Stimulated activated memory B cell treated with anti-CD40 and anti-IgM and Interleukin-4, amounts not matched to agents 10 μg/mL and 1 μg/mL and 100 μg/mL, for 72 hours (primary cell): Measurements from ENCODE around the gene OR6C75.
"Not testable (repeated sequence)": the region's sequence is repeated elsewhere in the genome, so short reads cannot be mapped to it uniquely, and the experiment has no call there.

Source experiments
- ATAC-seq: fragments of 150-1000 bp; cut with Tn5 transposase; 2 replicates; pipeline ENCODE4 v1.10.0; 2021
- H3K27ac Mint-ChIP-seq: one replicate; pipeline ENCODE4 v1.8.0; 2022; ENCODE audit warnings: mild to moderate bottlenecking, mixed read lengths
- H3K27me3 Mint-ChIP-seq: one replicate; pipeline ENCODE4 v1.8.0; 2022; ENCODE audit warnings: mixed read lengths
- H3K36me3 Mint-ChIP-seq: one replicate; pipeline ENCODE4 v1.8.0; 2022; ENCODE audit warnings: mixed read lengths
- H3K4me1 Mint-ChIP-seq: one replicate; pipeline ENCODE4 v1.8.0; 2022; ENCODE audit warnings: mixed read lengths
- H3K4me3 Mint-ChIP-seq: one replicate; pipeline ENCODE4 v1.8.0; 2022; ENCODE audit warnings: mild to moderate bottlenecking, moderate library complexity, mixed read lengths
- H3K9me3 Mint-ChIP-seq: one replicate; pipeline ENCODE4 v1.8.0; 2022; ENCODE audit warnings: mixed read lengths

The OR6C75 gene

GRCh38 chr12:55362675-55363074, at the start of gene OR6C75:
Gene OR6C75 (plus strand): TSS chr12:55362975. CDS start chr12:55365111, 2,136 bp downstream.
- Mint-ChIP-seq H3K4me1 (no peaks in the 10 kb centered on the region), H3K27me3 (peaks cover 24% of the 10 kb centered on the region), H3K27ac (no peak within 1 kb of the TSS), H3K9me3 (no peaks in the 10 kb centered on the region), H3K4me3 (no peak within 1 kb of the TSS), H3K36me3 (no peaks in the 10 kb centered on the region)
- ATAC-seq, result no peak

DNA sequence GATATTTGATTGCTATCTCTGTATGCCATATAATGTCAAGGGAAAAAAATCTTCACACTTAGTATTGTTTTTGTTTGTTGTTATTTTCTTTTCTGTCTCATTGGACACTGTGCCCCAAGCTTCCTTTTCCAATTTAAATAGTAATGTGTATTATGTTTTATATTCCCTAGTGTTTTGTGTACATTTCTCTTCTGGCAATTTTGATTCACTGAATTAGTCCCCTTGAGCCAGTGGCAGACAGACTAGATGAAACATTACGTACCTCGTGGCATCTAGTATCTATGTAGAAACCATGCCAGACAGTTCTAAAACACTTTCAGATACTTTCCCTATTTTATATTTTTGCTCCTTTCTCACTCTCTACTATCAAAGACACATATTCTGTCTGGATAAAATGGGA, 48.7 kb upstream of the OR6C75 start, which contains the start of gene OR6C1:
TSS of gene OR6C1 (plus strand) at position 301 of the 400 bp plus-strand sequence. CDS start 6,257 bp downstream, outside the sequence.
- H3K36me3 Mint-ChIP-seq, result no peaks in the 10 kb centered on the region
- H3K9me3 Mint-ChIP-seq, result peaks cover under 1% of the 10 kb centered on the region
- H3K27ac Mint-ChIP-seq, result no peak within 1 kb of the TSS
- no peaks in the 10 kb centered on the region for H3K4me1 Mint-ChIP-seq
- peaks cover 3% of the 10 kb centered on the region for H3K27me3 Mint-ChIP-seq
- no peak for ATAC-seq
- no peak within 1 kb of the TSS for H3K4me3 Mint-ChIP-seq

DNA sequence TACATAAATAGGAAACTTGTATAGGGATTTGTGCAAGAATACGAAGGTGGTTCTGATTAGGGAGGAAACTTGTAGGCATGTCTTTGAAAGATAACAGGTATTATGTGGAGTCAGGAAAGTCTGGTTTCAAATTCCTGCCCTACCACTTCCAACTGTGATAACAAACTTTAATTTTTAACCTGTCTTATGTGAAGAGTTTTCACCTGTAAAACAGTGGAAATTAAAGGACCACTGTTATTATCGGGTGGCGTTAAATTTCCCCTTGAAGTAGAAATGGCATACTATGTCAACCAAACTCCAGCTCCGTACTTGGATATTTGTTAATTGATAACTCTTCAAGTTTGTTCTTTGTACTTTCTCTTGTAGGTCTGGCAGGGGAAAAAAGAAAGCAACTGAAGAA, 42.6 kb upstream of the OR6C75 start:
- peaks cover 8% of the 10 kb centered on the region for H3K27me3 Mint-ChIP-seq
- no peak overlapping the region for H3K4me3 Mint-ChIP-seq
- no peak for ATAC-seq
- no peaks in the 10 kb centered on the region for H3K36me3 Mint-ChIP-seq
- no peak overlapping the region for H3K27ac Mint-ChIP-seq
- H3K9me3 Mint-ChIP-seq, result peaks cover 3% of the 10 kb centered on the region
- H3K4me1 Mint-ChIP-seq, result no peaks in the 10 kb centered on the region

GRCh38 chr12:55325801-55326200, 37.0 kb upstream of the OR6C75 start:
- not testable (repeated sequence) for H3K9me3 Mint-ChIP-seq, H3K4me1 Mint-ChIP-seq, H3K36me3 Mint-ChIP-seq, H3K4me3 Mint-ChIP-seq, H3K27ac Mint-ChIP-seq, ATAC-seq, H3K27me3 Mint-ChIP-seq

- Mint-ChIP-seq H3K27ac (no peak within 1 kb of the TSS), H3K27me3 (no peaks in the 10 kb centered on the region), H3K36me3 (no peaks in the 10 kb centered on the region), H3K4me3 (no peak within 1 kb of the TSS), H3K9me3 (no peaks in the 10 kb centered on the region), H3K4me1 (no peaks in the 10 kb centered on the region)
- ATAC-seq, result no peak
Observed at GRCh38 chr12:55330446-55330845, 32.3 kb upstream of the OR6C75 start, which contains the start of gene OR6C3. Gene OR6C3 (plus strand): TSS chr12:55330746. CDS start chr12:55331701, 955 bp downstream.

DNA sequence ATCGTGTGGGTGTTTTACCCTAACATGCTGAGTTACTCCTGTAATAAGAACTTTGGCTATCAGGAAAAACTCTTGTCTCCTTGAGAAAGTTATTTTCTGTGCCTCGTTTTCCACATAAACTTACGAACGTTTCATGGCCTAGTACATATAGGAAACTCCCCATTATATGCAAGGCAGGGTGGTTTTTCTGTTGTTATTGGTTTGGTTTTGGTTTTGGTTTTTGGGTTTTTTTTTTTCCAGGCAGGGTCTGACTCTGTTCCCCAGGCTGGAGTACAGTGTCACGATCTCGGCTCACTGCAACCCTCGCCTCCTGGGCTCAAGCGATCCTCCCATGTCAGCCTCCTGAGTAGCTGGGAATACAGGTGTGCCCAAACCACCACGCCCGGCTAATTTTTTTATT, 26.8 kb upstream of the OR6C75 start:
- no peak for ATAC-seq
- Mint-ChIP-seq H3K9me3 (no peaks in the 10 kb centered on the region), H3K36me3 (no peaks in the 10 kb centered on the region), H3K4me3 (no peak overlapping the region), H3K4me1 (no peaks in the 10 kb centered on the region), H3K27ac (no peak overlapping the region), H3K27me3 (peaks cover 22% of the 10 kb centered on the region)

GRCh38 chr12:55355338-55355737, 7.4 kb upstream of the OR6C75 start:
- H3K27ac Mint-ChIP-seq, H3K9me3 Mint-ChIP-seq, H3K4me1 Mint-ChIP-seq, H3K4me3 Mint-ChIP-seq, H3K36me3 Mint-ChIP-seq, ATAC-seq: not testable (repeated sequence)
- peaks cover 11% of the 10 kb centered on the region for H3K27me3 Mint-ChIP-seq

GRCh38 chr12:55365086-55365485, 2.3 kb downstream of the OR6C75 start:
- Mint-ChIP-seq H3K4me3 (no peak overlapping the region), H3K4me1 (no peaks in the 10 kb centered on the region), H3K27me3 (peaks cover 29% of the 10 kb centered on the region), H3K9me3 (no peaks in the 10 kb centered on the region), H3K27ac (no peak overlapping the region), H3K36me3 (no peaks in the 10 kb centered on the region)
- no peak for ATAC-seq

DNA sequence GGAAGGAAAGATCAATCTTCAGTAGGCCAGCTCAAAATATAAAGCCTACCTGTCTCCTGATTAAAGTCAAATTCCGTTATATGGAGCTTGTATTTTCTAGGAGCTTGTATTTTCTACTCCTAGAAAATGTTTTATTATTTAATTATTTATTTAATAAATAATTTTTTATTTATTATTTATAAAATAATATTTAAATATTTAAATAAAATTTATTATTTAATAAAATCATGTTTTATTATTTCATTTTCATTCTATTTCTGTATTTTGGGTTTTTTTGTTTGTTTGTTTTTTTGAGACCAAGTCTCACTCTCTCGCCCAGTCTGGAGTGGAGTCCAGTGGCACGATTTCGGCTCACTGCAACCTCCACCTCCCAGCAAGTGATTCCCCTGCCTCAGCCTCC, 9.7 kb downstream of the OR6C75 start:
- Mint-ChIP-seq H3K36me3 (no peaks in the 10 kb centered on the region), H3K9me3 (no peaks in the 10 kb centered on the region), H3K4me1 (no peaks in the 10 kb centered on the region), H3K27ac (no peak overlapping the region), H3K27me3 (peaks cover 7% of the 10 kb centered on the region), H3K4me3 (no peak overlapping the region)
- ATAC-seq, result no peak

GRCh38 chr12:55385891-55386290, 23.1 kb downstream of the OR6C75 start:
- Mint-ChIP-seq H3K4me1 (no peaks in the 10 kb centered on the region), H3K9me3 (no peaks in the 10 kb centered on the region), H3K27ac (no peak overlapping the region), H3K4me3 (no peak overlapping the region), H3K27me3 (no peaks in the 10 kb centered on the region), H3K36me3 (no peaks in the 10 kb centered on the region)
- no peak for ATAC-seq

DNA sequence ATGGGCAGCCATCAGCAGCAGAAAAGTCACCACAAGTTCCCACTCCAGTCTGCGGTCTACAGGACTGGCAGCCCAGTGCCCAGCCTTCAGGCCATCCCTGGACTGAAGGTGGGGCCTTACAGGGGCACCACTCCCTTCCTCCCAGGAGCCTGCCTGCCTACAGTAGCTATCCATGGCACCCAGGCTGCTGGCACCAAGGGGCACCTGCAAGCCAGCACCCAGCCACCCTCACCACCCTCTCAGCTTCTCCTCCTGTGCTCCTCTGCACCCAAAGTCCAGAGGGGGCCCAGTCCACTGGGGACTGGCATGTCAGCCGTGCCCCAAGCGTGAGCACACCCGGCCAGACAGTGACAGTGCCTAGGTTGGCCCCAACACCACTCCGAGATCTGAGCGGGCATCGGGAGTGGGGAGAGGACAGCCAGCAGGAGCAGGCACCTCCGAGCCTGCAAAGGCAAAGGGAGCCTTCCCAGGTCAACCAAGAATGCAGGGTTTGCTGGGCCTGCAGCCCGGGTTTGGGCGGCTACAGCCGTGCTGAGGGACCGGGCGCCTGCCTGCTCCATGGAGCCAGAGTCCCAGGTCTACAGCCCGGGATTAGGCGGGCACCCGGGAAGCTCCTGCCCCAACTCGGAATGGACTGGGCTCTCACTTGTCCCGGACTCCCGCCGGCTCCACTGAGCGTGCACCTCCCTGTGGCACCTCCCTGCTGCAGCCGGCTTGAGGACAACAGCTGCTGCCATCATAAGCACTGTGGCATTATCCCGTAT, 29.4 kb downstream of the OR6C75 start:
- ATAC-seq, result peak; percentile 41
- Mint-ChIP-seq H3K27ac (no peak overlapping the region), H3K9me3 (no peaks in the 10 kb centered on the region), H3K4me3 (no peak overlapping the region), H3K27me3 (no peaks in the 10 kb centered on the region), H3K36me3 (no peaks in the 10 kb centered on the region), H3K4me1 (no peaks in the 10 kb centered on the region)

- H3K36me3 Mint-ChIP-seq, result no peaks in the 10 kb centered on the region
- no peaks in the 10 kb centered on the region for H3K27me3 Mint-ChIP-seq
- ATAC-seq, result no peak
- H3K9me3 Mint-ChIP-seq, result no peaks in the 10 kb centered on the region
- no peak overlapping the region for H3K4me3 Mint-ChIP-seq
- no peak overlapping the region for H3K27ac Mint-ChIP-seq
- no peaks in the 10 kb centered on the region for H3K4me1 Mint-ChIP-seq
Observed at GRCh38 chr12:55396326-55396725, 33.6 kb downstream of the OR6C75 start.

DNA sequence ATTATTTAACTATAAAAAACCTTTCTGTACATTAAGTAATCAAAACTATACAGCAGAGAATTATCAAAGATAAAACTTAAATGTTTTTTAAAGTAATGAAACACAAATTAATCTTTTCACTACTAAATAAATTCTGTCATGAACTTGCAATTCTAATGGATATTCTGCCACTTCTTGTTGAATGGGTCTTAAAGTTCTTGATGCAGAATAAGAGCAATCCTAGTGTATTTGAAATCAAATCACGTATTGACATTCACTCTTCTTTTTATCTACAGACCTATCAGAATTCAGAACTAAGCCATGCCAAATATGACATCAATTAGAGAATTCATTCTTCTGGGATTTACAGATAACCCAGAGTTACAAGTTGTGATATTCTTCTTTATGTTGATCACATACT, 37.5 kb downstream of the OR6C75 start, which contains the start of gene OR6C65:
TSS of gene OR6C65 (plus strand) at position 301 of the 400 bp plus-strand sequence. CDS start at position 301, 0 bp downstream.
- H3K4me1 Mint-ChIP-seq, result no peaks in the 10 kb centered on the region
- H3K4me3 Mint-ChIP-seq, result no peak within 1 kb of the TSS
- H3K27ac Mint-ChIP-seq, result no peak within 1 kb of the TSS
- no peaks in the 10 kb centered on the region for H3K9me3 Mint-ChIP-seq
- ATAC-seq, result no peak
- no peaks in the 10 kb centered on the region for H3K36me3 Mint-ChIP-seq
- H3K27me3 Mint-ChIP-seq, result no peaks in the 10 kb centered on the region

DNA sequence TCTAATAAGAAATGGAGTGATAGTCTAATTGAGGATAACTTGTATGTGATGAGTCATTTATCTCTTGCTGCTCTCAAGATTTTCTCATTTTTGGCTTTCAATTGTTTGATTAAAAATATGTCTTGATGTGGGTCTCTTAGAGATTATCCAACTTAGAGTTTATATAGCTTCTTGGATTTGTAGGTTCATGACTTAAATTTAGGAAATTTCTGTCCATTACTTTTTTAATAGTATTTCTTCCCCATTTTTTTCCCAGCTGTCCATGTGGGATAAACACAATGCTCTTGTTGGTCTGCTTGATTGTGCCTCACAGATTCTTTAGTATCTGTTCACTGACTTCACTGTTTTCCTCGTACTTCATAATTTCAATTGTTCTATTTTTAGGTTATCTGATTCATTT, 45.1 kb downstream of the OR6C75 start:
- H3K36me3 Mint-ChIP-seq, result no peaks in the 10 kb centered on the region
- no peak for ATAC-seq
- no peaks in the 10 kb centered on the region for H3K27me3 Mint-ChIP-seq
- no peak overlapping the region for H3K27ac Mint-ChIP-seq
- no peak overlapping the region for H3K4me3 Mint-ChIP-seq
- peaks cover 6% of the 10 kb centered on the region for H3K9me3 Mint-ChIP-seq
- H3K4me1 Mint-ChIP-seq, result no peaks in the 10 kb centered on the region

DNA sequence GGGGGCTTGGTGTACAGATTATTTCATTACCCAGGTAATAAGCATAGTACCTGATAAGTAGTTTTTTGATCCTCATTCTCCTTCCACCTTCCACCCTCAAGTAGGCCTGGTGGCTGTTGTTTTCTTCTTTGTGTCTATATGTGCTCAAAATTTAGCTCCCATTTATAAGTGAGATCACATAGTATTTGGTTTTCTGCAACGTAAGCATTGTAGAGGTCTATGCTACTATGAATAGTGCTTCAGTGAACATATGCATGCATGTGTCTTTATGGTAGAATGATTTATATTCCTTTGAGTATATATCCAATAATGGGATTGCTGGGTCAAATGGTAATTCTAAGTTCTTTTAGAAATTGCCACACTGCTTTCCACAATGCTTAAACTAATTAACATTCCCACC, 46.4 kb downstream of the OR6C75 start:
- not testable (repeated sequence) for H3K27ac Mint-ChIP-seq, H3K4me3 Mint-ChIP-seq, H3K27me3 Mint-ChIP-seq, H3K9me3 Mint-ChIP-seq, H3K36me3 Mint-ChIP-seq, H3K4me1 Mint-ChIP-seq, ATAC-seq

- H3K36me3 Mint-ChIP-seq, H3K9me3 Mint-ChIP-seq, ATAC-seq, H3K27ac Mint-ChIP-seq, H3K4me1 Mint-ChIP-seq, H3K4me3 Mint-ChIP-seq: not testable (repeated sequence)
- H3K27me3 Mint-ChIP-seq, result peaks cover 21% of the 10 kb centered on the region
Observed at GRCh38 chr12:55412138-55412537, 49.4 kb downstream of the OR6C75 start.
